Breast epithelium (tissue), 4 donors: Measurements from ENCODE around the gene SPARCL1. TPM values are rescaled to one million over a fixed set of nuclear protein-coding genes. Genes with fewer than 3 reads are reported as not detected.

Experiments
- DNase-seq, 2 donors: peaks; one replicate each; pipeline ENCODE4 v3.0.0-alpha.2; 2019; ENCODE audit warnings: low spot score in 2 of 2
- H3K27ac ChIP-seq, 2 donors: fragments of 200-600 bp; sonication (generic) in 1 of 2; one replicate each; pipeline ENCODE4 v1.5.1; 2016 to 2019; ENCODE audit warnings: mild to moderate bottlenecking in 1 of 2
- H3K27me3 ChIP-seq, 2 donors: fragments of 200-600 bp; sonication (generic) in 1 of 2; one replicate each; pipeline versions ENCODE4 v1.5.1 to v1.6.0; 2017 to 2019; ENCODE audit warnings: control low read depth in 1 of 2, mild to moderate bottlenecking in 1 of 2
- H3K36me3 ChIP-seq: fragments of 200-600 bp; one replicate; pipeline ENCODE4 v1.5.1; 2019
- H3K4me1 ChIP-seq, 2 donors: fragments of 200-600 bp; sonication (generic); one replicate each; pipeline ENCODE4 v1.5.1; 2016 to 2019; ENCODE audit warnings: control low read depth in 1 of 2
- H3K4me3 ChIP-seq, 3 donors: fragments of 200-600 bp; sonication (generic); 1 replicate in 2 of 3; 2 replicates in 1 of 3; pipeline ENCODE4 v1.5.1; 2016 to 2019; ENCODE audit warnings: mild to moderate bottlenecking in 3 of 3, moderate library complexity in 2 of 3
- H3K9me3 ChIP-seq, 2 donors: fragments of 200-600 bp; sonication (generic) in 1 of 2; one replicate each; pipeline ENCODE4 v1.5.1; 2016 to 2019; ENCODE audit warnings: control low read depth in 1 of 2
- POLR2A ChIP-seq: fragments of 450-650 bp; IDR thresholded peaks from one replicate; pipeline ENCODE4 v1.6.1; 2016; ENCODE audit warnings: antibody characterized with exemption, mild to moderate bottlenecking, moderate library complexity
- POLR2AphosphoS5 ChIP-seq, 3 donors: sonication (generic); formaldehyde crosslinking; IDR thresholded peaks; one replicate each; pipeline ENCODE4 v1.6.1; 2017; ENCODE audit warnings: antibody characterized with exemption in 3 of 3
- intact Hi-C: fragments of 100-400 bp; cut with DNase I; formaldehyde crosslinking; loops from one replicate; pipeline ENCODE4 v1.15.1; 2023; ENCODE audit warnings: low total_unique reads
- total RNA-seq, 3 donors: library from RNA; depleted of rRNA; stranded (reverse); fragments of >200 nt; gene quantifications; one replicate each; pipeline ENCODE4 v1.1.0, GENCODE V29; 2016
- TF ChIP-seq, protein P1 (sequence below), 3 donors: fragments of 450-650 bp; IDR thresholded peaks; one replicate each; pipeline ENCODE4 v1.5.1; 2016 to 2017; ENCODE audit warnings: antibody characterized with exemption in 3 of 3, mild to moderate bottlenecking in 3 of 3, moderate library complexity in 3 of 3

The SPARCL1 gene
- total RNA-seq, 3 donors from 2014 or later: 368 to 408 (median 371) TPM

DNA sequence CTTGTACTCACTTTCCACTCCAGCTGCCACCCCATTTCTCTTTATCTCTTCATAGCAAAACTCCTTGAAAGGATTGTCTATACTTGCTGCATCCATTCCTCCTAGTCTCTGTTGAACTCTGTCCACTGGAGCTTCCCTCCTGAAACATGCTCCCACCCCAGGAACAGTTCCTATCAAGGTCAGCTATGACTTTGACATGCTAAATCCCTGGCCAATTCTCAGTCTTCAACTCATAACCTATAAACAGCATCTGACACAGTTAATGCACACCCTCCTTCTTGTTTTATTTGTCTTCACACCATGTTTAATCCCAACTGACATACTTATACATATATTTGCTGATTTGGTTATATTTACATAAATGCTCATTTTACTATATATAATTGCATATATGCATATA lies 47.8 kb downstream of the SPARCL1 start:
- intact Hi-C loops: no loop called here

GRCh38 chr4:87478732-87479250 lies 50.4 kb downstream of the SPARCL1 start:
- Histone ChIP-seq H3K27me3 (no peaks in the 10 kb centered on the region), H3K27ac (no peak overlapping the region), H3K9me3 (no peaks in the 10 kb centered on the region), H3K4me1 (no peaks in the 10 kb centered on the region), H3K36me3 (no peaks in the 10 kb centered on the region), H3K4me3 (no peak overlapping the region)
- DNase-seq: no peak
- intact Hi-C loops: no loop called here
- TF ChIP-seq POLR2AphosphoS5 (IDR thresholded peaks at IDR 0.05) (no peak), POLR2A (no peak)
- TF ChIP-seq, protein P1, sequence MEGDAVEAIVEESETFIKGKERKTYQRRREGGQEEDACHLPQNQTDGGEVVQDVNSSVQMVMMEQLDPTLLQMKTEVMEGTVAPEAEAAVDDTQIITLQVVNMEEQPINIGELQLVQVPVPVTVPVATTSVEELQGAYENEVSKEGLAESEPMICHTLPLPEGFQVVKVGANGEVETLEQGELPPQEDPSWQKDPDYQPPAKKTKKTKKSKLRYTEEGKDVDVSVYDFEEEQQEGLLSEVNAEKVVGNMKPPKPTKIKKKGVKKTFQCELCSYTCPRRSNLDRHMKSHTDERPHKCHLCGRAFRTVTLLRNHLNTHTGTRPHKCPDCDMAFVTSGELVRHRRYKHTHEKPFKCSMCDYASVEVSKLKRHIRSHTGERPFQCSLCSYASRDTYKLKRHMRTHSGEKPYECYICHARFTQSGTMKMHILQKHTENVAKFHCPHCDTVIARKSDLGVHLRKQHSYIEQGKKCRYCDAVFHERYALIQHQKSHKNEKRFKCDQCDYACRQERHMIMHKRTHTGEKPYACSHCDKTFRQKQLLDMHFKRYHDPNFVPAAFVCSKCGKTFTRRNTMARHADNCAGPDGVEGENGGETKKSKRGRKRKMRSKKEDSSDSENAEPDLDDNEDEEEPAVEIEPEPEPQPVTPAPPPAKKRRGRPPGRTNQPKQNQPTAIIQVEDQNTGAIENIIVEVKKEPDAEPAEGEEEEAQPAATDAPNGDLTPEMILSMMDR (IDR thresholded peaks at IDR 0.05): no peak

More for the DNA sequence above, 47.8 kb downstream of the SPARCL1 start:
- no peaks in the 10 kb centered on the region for H3K27me3 ChIP-seq
- no peak overlapping the region for H3K27ac ChIP-seq
- H3K36me3 ChIP-seq: no peaks in the 10 kb centered on the region
- no peaks in the 10 kb centered on the region for H3K4me1 ChIP-seq
- no peak for DNase-seq
- no peaks in the 10 kb centered on the region for H3K9me3 ChIP-seq
- no peak overlapping the region for H3K4me3 ChIP-seq
- TF ChIP-seq POLR2AphosphoS5 (IDR thresholded peaks at IDR 0.05) (no peak), POLR2A (no peak)
- TF ChIP-seq, protein P1 (IDR thresholded peaks at IDR 0.05): no peak

DNA sequence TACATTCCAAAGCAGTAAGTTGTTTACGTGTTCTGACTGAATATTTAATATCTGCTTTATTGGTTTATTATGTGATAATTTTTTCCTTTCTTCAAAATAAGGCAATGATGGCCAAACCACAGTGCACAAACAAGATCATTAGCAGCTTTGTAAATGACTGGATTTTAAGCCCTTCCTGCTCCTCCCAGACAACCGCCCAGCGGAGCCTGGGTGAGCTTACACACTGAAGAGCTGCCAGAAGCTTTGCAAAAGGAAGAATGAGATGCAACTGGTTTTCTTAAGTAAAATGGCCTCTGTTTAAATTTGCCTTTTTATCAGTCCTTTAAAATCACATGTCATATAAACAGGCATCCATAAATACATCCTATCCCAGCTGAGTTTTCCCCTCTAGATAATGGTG lies 52.2 kb downstream of the SPARCL1 start:
- no peaks in the 10 kb centered on the region for H3K27me3 ChIP-seq
- intact Hi-C loops: no loop called here
- no peaks in the 10 kb centered on the region for H3K4me1 ChIP-seq
- no peaks in the 10 kb centered on the region for H3K36me3 ChIP-seq
- H3K9me3 ChIP-seq: no peaks in the 10 kb centered on the region
- H3K27ac ChIP-seq: no peak overlapping the region
- H3K4me3 ChIP-seq: no peak overlapping the region
- no peak for DNase-seq
- TF ChIP-seq POLR2A (no peak), POLR2AphosphoS5 (IDR thresholded peaks at IDR 0.05) (no peak)
- TF ChIP-seq, protein P1 (IDR thresholded peaks at IDR 0.05): no peak

GRCh38 chr4:87469390-87469789 lies 59.8 kb downstream of the SPARCL1 start:
- Histone ChIP-seq H3K9me3 (no peaks in the 10 kb centered on the region), H3K27ac (no peak overlapping the region), H3K36me3 (no peaks in the 10 kb centered on the region), H3K27me3 (no peaks in the 10 kb centered on the region), H3K4me1 (no peaks in the 10 kb centered on the region), H3K4me3 (no peak overlapping the region)
- intact Hi-C loops: loop anchor here (10.0 kb wide), 1 partner anchor 95 kb away; no protein-coding TSS in a partner anchor
- no peak for TF ChIP-seq POLR2AphosphoS5 (IDR thresholded peaks at IDR 0.05)
- TF ChIP-seq, protein P1 (IDR thresholded peaks at IDR 0.05): no peak
- TF ChIP-seq POLR2A: no peak
- DNase-seq: no peak

DNA sequence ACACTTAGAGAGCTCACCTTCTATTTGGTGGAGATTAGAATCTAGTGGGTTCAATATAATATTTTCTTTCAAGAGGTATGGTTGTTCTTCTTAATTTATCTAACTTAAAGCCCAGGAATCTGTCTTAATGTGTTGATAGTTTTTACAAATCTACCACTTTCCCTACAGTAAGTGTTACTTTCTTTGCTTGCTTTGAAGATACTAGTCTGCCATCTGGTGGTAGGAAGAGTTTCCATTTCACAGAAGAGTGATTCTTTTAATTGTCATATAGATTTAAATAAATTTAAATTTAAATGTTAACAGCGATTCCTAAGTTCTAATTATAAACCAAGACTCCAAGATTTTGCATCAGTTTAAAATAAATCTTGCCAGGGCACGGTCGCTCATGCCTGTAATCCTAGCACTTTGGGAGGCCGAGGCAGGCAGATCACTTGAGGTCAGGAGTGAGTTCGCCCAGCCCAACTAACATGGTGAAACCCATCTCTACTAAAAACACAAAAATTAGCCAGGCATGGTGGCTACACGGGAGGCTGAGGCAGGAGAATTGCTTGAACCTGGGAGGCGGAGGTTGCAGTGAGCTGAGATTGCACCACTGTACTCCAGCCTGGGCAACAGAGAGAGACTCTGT lies 63.3 kb downstream of the SPARCL1 start:
- H3K27me3 ChIP-seq: no peaks in the 10 kb centered on the region
- no peaks in the 10 kb centered on the region for H3K36me3 ChIP-seq
- intact Hi-C loops: loop anchor here (10.0 kb wide), 1 partner anchor 91 kb away; no protein-coding TSS in a partner anchor
- no peak for DNase-seq
- TF ChIP-seq, protein P1 (IDR thresholded peaks at IDR 0.05): peak; percentile 13 to 68 (median 67)
- no peak for TF ChIP-seq POLR2A
- H3K9me3 ChIP-seq: no peaks in the 10 kb centered on the region
- H3K4me1 ChIP-seq: no peaks in the 10 kb centered on the region
- no peak overlapping the region for H3K27ac ChIP-seq
- H3K4me3 ChIP-seq: no peak overlapping the region
